DND-41 (cell line): ENCODE results near the gene CYB5A.

ENCODE experiments used
- ATAC-seq: fragments of 200-7000 bp; cut with Tn5 transposase; 3 replicates; pipeline ENCODE4 v1.9.1; 2021; ENCODE audit warnings: low read depth; ENCODE audit not compliant: insufficient read depth
- DNase-seq: peaks from one replicate; pipeline ENCODE4 v3.0.0-alpha.2; 2020
- H2AFZ ChIP-seq: 2 replicates; pipeline ENCODE4 v1.6.0; 2012; ENCODE audit warnings: low read depth, low read length
- H3K27ac ChIP-seq: 2 replicates; pipeline ENCODE4 v1.5.1; 2012; ENCODE audit warnings: low read length, inconsistent platforms
- H3K27me3 ChIP-seq: fragments of 200-600 bp; sonication (generic); 2 replicates; pipeline ENCODE4 v1.6.0; 2012; ENCODE audit warnings: low read length, mild to moderate bottlenecking, inconsistent platforms; ENCODE audit not compliant: insufficient read depth, poor library complexity
- H3K36me3 ChIP-seq: 2 replicates; pipeline ENCODE4 v1.5.1; 2012; ENCODE audit warnings: low read length, inconsistent platforms; ENCODE audit not compliant: insufficient read depth
- H3K4me1 ChIP-seq: 2 replicates; pipeline ENCODE4 v1.5.1; 2012; ENCODE audit warnings: mild to moderate bottlenecking, low read length; ENCODE audit not compliant: insufficient read depth
- H3K4me2 ChIP-seq: 2 replicates; pipeline ENCODE4 v1.6.0; 2012; ENCODE audit warnings: mild to moderate bottlenecking, moderate library complexity, low read length, inconsistent platforms; ENCODE audit not compliant: insufficient read depth
- H3K4me3 ChIP-seq, 2 experiments: fragments of 200-600 bp in 1 of 2; shearing (Covaris generic) in 1 of 2; 2 replicates each; pipeline ENCODE4 v1.5.1; 2012 to 2016; ENCODE audit warnings: inconsistent platforms in 2 of 2, low read length in 2 of 2, mild to moderate bottlenecking in 2 of 2, low read depth in 1 of 2, moderate library complexity in 1 of 2
- H3K79me2 ChIP-seq: 2 replicates; pipeline ENCODE4 v1.6.0; 2012; ENCODE audit warnings: low read length, inconsistent platforms; ENCODE audit not compliant: insufficient read depth
- H3K9ac ChIP-seq: 2 replicates; pipeline ENCODE4 v1.6.0; 2012; ENCODE audit warnings: low read depth, mild to moderate bottlenecking, inconsistent platforms, low read length, moderate library complexity
- H3K9me3 ChIP-seq: 2 replicates; pipeline ENCODE4 v1.5.1; 2012; ENCODE audit warnings: low read length, moderate library complexity, mild to moderate bottlenecking, inconsistent platforms; ENCODE audit not compliant: insufficient read depth, severe bottlenecking
- H4K20me1 ChIP-seq: 2 replicates; pipeline ENCODE4 v1.6.0; 2012; ENCODE audit warnings: low read length; ENCODE audit not compliant: insufficient read depth
- EZH2 ChIP-seq: IDR thresholded peaks from 3 replicates; pipeline ENCODE4 v1.6.1; 2012; ENCODE audit warnings: borderline replicate concordance, low read depth, mild to moderate bottlenecking, moderate library complexity, low read length, inconsistent platforms; ENCODE audit not compliant: severe bottlenecking
- TF ChIP-seq, protein P1 (sequence below): IDR thresholded peaks from 2 replicates; pipeline ENCODE4 v1.5.1; 2012; ENCODE audit warnings: borderline replicate concordance, low read length, moderate library complexity, mild to moderate bottlenecking; ENCODE audit not compliant: poor library complexity, severe bottlenecking; ENCODE audit errors: extremely low read depth

Gene CYB5A

DNA sequence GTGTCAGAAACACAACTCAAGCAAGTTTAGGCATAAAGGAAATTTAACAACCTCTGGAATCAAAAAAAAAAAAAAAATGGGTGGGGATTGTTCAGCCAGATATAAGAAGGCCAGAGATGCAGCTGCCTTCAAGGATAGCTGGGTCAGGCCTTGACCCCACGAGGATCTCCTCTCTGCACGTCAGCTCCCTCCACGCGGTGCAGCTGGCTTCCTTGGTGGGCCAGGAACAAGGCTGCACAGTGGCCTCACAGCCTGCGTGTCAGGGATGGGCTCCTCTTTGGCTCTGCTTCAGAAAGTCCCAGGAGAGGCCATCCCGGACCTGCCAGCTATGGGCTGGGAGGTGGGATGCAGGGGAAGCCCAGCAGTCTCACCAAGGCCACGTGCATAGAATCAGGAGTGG is 88.0 kb downstream of the CYB5A start:
- H3K27ac ChIP-seq, result no peak overlapping the region
- TF ChIP-seq, protein P1, sequence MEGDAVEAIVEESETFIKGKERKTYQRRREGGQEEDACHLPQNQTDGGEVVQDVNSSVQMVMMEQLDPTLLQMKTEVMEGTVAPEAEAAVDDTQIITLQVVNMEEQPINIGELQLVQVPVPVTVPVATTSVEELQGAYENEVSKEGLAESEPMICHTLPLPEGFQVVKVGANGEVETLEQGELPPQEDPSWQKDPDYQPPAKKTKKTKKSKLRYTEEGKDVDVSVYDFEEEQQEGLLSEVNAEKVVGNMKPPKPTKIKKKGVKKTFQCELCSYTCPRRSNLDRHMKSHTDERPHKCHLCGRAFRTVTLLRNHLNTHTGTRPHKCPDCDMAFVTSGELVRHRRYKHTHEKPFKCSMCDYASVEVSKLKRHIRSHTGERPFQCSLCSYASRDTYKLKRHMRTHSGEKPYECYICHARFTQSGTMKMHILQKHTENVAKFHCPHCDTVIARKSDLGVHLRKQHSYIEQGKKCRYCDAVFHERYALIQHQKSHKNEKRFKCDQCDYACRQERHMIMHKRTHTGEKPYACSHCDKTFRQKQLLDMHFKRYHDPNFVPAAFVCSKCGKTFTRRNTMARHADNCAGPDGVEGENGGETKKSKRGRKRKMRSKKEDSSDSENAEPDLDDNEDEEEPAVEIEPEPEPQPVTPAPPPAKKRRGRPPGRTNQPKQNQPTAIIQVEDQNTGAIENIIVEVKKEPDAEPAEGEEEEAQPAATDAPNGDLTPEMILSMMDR, result no peak
- TF ChIP-seq EZH2, result no peak
- no peaks in the 10 kb centered on the region for H3K27me3 ChIP-seq

More for the DNA sequence above, 88.0 kb downstream of the CYB5A start:
- H3K4me1 ChIP-seq, result no peaks in the 10 kb centered on the region
- ATAC-seq (no peak), DNase-seq (no peak)
- no peak overlapping the region for H3K9ac ChIP-seq
- no peak overlapping the region for H3K4me2 ChIP-seq
- no peaks in the 10 kb centered on the region for H3K36me3 ChIP-seq
- H3K9me3 ChIP-seq, result no peaks in the 10 kb centered on the region
- no peaks in the 10 kb centered on the region for H3K79me2 ChIP-seq
- no peak overlapping the region for H3K4me3 ChIP-seq
- H4K20me1 ChIP-seq, result no peaks in the 10 kb centered on the region
- no peak overlapping the region for H2AFZ ChIP-seq
